ENCODE results near the gene MAN1C1.

MAN1C1 gene

DNA sequence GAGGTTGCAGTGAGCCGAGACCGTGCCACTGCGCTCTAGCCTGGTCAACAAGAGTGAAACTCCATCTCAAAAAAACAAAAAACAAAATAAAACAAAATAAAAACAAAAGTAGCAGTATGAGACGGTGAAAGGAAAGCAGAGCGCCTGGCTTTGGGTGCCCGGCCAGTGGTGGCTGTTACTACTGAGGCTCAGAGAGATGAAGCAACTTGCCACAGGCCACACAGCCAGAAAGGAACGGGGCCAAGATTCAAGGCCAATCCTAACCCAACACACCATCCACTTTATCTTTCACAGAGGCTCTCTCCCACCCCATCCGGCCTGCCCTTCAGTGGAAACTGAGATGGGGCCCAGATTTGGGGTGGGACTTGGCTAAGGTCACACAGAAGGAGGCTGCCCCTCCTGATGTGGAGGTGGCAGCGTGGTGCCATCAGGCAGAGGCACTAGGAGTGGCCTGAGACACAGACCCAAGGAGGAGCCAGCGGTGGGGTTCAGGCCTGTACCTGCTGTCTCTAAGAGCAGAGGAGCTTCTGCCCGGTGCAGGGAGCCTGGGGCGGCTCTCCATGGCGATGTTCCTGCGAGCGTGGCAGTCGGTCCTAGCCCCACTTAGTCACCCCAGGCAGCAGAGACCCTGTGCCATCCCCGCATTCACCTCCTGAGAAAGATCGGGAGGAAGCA, 40.0 kb upstream of the MAN1C1 start:
- H3K9ac ChIP-seq: no peak overlapping the region
- H3K27me3 ChIP-seq (ENCODE audit: control insufficient read depth, insufficient read depth, low read length): no peaks in the 10 kb centered on the region
- no peaks in the 10 kb centered on the region for H3K79me2 ChIP-seq
- H3K4me3 ChIP-seq (ENCODE audit: low read depth, low read length): no peak overlapping the region
- H3K9me3 ChIP-seq (ENCODE audit: control insufficient read depth, low read length): no peaks in the 10 kb centered on the region
- no peak overlapping the region for H3K27ac ChIP-seq
- TF ChIP-seq, protein P1, sequence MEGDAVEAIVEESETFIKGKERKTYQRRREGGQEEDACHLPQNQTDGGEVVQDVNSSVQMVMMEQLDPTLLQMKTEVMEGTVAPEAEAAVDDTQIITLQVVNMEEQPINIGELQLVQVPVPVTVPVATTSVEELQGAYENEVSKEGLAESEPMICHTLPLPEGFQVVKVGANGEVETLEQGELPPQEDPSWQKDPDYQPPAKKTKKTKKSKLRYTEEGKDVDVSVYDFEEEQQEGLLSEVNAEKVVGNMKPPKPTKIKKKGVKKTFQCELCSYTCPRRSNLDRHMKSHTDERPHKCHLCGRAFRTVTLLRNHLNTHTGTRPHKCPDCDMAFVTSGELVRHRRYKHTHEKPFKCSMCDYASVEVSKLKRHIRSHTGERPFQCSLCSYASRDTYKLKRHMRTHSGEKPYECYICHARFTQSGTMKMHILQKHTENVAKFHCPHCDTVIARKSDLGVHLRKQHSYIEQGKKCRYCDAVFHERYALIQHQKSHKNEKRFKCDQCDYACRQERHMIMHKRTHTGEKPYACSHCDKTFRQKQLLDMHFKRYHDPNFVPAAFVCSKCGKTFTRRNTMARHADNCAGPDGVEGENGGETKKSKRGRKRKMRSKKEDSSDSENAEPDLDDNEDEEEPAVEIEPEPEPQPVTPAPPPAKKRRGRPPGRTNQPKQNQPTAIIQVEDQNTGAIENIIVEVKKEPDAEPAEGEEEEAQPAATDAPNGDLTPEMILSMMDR (IDR thresholded peaks at IDR 0.05): no peak
- no peak overlapping the region for H2AFZ ChIP-seq
- no peak overlapping the region for H3K4me2 ChIP-seq (ENCODE audit: low read length)
- no peaks in the 10 kb centered on the region for H3K4me1 ChIP-seq
- no peaks in the 10 kb centered on the region for H3K36me3 ChIP-seq (ENCODE audit: control insufficient read depth, insufficient read depth, low read length)

DNA sequence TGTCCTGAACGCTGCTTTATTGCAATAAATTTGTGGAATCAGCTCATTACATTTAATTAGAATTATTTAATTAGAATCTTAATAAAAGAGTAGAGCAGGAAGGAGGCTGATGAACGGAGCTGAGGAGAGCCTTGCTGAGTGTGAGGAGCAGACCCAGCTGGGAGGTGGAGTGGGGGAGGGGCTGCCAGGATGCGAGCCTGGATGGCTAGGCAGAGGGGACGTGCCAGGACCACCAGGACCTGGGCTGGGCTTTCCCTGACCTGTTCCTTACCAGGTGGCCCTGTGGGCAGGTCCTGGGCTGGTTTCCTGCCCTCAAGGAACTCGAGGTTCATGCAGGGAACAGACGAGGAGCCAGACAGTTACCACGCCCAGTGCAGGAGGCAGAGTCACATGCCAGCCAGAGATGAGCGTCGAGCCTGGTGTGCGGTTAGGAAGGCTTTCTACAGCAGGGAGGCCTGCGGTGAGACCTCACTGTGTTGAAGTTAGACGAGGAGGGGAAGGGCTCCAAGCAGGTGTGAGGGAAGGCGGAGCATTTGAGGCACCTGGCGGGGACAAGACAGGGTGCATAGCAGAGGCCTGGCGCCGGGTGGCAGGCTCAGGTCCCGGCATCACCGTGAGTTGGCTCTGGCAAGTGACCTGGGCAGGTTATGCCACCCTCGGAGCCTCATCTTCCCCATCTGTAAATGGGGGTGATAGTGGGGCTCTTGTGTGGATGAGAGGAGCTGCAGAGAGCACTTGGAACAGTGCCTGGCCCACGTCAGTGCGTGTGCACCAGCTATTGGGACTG, 39.3 kb upstream of the MAN1C1 start:
- no peak overlapping the region for H3K4me3 ChIP-seq (ENCODE audit: low read depth, low read length)
- H3K4me1 ChIP-seq: no peaks in the 10 kb centered on the region
- no peak overlapping the region for H2AFZ ChIP-seq
- no peak overlapping the region for H3K9ac ChIP-seq
- H3K4me2 ChIP-seq (ENCODE audit: low read length): no peak overlapping the region
- no peaks in the 10 kb centered on the region for H3K9me3 ChIP-seq (ENCODE audit: control insufficient read depth, low read length)
- H3K79me2 ChIP-seq: no peaks in the 10 kb centered on the region
- H3K27me3 ChIP-seq (ENCODE audit: control insufficient read depth, insufficient read depth, low read length): no peaks in the 10 kb centered on the region
- H3K27ac ChIP-seq: no peak overlapping the region
- TF ChIP-seq, protein P1 (IDR thresholded peaks at IDR 0.05): no peak
- H3K36me3 ChIP-seq (ENCODE audit: control insufficient read depth, insufficient read depth, low read length): no peaks in the 10 kb centered on the region

DNA sequence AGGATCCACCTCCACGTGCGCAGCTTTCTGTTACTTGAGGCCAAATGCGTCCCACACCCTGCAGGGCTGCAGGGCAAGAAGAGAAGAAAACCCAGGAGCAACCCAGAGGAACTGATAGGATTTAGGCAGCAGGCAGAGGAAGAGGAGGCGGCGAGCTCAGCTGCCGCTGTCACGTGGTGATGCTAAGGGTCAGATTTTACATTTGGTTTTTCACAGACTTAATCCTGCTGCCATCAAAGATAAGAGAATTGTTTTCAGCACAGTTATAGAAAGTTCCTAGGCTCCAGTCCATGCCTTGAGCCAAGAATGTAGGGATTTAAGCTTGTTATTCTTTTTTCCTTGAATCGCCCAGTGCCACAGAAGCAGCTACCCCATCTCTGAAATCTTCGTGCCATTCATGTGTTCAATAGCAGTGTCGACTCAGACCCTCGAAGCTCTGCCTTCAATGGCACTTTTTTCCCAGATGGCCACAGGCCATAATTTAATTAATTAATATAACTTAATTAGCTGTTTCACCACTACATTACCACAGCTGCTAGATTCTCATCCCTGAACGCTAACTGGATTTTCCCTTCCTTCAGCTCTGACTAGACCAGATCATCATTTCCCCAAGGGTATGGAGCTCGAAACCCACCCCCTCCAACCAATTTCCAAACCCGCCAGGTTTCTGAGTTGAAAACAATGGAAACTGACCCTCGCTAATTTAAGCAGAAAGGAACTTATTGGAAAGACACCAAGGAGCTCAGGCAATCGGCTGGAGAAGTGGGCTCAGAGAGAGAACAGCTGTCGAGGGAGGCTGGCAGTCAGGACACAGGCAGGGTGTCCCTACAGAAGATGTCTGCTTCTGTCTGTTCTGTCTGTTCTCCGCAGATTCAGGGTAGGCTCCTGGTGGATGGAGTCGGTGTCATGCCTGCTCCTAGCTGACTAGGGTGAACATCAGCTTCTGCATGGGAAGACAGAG, 37.0 kb upstream of the MAN1C1 start:
- no peaks in the 10 kb centered on the region for H3K36me3 ChIP-seq (ENCODE audit: control insufficient read depth, insufficient read depth, low read length)
- no peaks in the 10 kb centered on the region for H3K4me1 ChIP-seq
- H3K9ac ChIP-seq: no peak overlapping the region
- TF ChIP-seq, protein P1 (IDR thresholded peaks at IDR 0.05): no peak
- H3K79me2 ChIP-seq: no peaks in the 10 kb centered on the region
- no peak overlapping the region for H3K27ac ChIP-seq
- no peaks in the 10 kb centered on the region for H3K9me3 ChIP-seq (ENCODE audit: control insufficient read depth, low read length)
- H3K27me3 ChIP-seq (ENCODE audit: control insufficient read depth, insufficient read depth, low read length): no peaks in the 10 kb centered on the region
- no peak overlapping the region for H3K4me3 ChIP-seq (ENCODE audit: low read depth, low read length)
- H3K4me2 ChIP-seq (ENCODE audit: low read length): no peak overlapping the region
- H2AFZ ChIP-seq: no peak overlapping the region

DNA sequence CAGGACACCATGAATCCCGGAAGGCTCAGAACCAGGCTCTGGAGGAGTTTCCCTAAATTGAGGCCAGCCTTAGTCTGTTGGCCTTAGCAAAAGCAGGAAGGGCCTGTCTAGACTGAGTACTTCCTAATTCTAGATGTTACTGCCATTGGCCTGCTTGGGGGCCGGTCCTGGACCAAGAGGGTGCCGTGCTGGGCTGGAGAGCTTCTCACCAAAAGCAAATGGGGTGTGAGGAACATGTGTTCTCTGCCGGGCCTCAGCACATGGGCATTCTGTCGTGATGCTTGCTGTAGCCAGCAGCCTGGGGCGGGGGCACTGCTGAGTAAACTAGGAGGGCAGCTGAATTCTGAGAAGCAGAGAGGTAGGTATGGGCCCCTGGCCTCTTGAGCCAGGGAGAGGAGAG, 35.7 kb upstream of the MAN1C1 start:
- Histone ChIP-seq H3K36me3 (ENCODE audit: control insufficient read depth, insufficient read depth, low read length) (no peaks in the 10 kb centered on the region), H3K79me2 (no peaks in the 10 kb centered on the region), H3K9me3 (ENCODE audit: control insufficient read depth, low read length) (no peaks in the 10 kb centered on the region), H3K4me2 (ENCODE audit: low read length) (no peak overlapping the region), H3K4me1 (no peaks in the 10 kb centered on the region), H2AFZ (no peak overlapping the region), H3K4me3 (ENCODE audit: low read depth, low read length) (no peak overlapping the region), H3K9ac (no peak overlapping the region), H3K27ac (no peak overlapping the region), H3K27me3 (ENCODE audit: control insufficient read depth, insufficient read depth, low read length) (no peaks in the 10 kb centered on the region)
- TF ChIP-seq, protein P1 (IDR thresholded peaks at IDR 0.05): no peak

Measured in parathyroid adenoma (tissue), 2 donors.